HG03457 (cell line): ENCODE results near the gene TRAPPC10.
"Not testable (repeated sequence)": the region's sequence is repeated elsewhere in the genome, so short reads cannot be mapped to it uniquely, and the experiment has no call there.

Experiments used
- ATAC-seq: cut with Tn5 transposase; IDR thresholded peaks from one replicate; pipeline ENCODE4 v1.9.1; 2021; ENCODE audit warnings: moderate number of reproducible peaks; ENCODE audit not compliant: unreplicated experiment

Gene TRAPPC10

GRCh38 chr21:44084496-44085241, 72.6 kb downstream of the TRAPPC10 start:
- no peak for ATAC-seq

DNA sequence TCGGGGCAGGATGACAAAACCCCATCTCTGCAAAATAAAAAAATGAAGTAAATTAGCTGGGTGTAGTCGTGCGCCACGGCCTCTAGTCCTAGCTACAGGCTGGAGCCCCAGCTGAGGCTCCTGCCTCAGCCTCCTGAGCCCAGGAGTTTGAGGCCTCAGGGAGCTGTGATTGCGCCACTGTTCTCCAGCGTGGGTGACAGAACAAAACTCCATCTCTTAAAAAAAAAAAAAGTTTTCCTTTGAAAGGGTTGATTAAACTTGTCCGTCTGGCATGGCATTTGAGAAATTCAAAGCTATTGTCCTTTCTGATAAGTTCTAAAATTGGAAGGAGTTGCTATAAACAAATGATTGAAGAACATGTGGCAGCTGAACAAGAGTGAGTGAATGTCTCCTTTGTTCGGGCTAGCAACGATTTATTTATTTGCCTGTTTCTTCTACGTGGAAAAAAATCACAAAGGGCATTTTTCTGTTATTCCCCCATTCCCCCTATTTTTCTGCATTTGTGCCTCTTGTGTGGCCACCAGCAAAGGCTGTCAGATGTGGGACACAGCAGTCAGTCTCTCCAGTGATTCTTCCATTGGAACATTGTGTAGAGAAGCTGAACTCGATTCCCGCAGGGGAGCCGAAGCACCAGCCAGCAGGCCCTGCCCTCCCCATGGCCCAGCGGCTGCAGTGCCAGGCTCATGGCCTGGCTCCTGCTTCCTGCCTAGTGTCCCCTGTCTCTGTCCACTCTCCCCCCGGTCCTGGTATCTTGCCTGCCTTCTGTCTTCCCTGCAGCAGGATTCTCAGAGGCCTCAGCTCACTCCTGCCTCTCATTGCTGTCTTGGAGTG, 73.6 kb downstream of the TRAPPC10 start:
- no peak for ATAC-seq

- no peak for ATAC-seq
Observed at GRCh38 chr21:44086636-44087425, 74.7 kb downstream of the TRAPPC10 start.

GRCh38 chr21:44087426-44088400, 75.6 kb downstream of the TRAPPC10 start:
- no peak for ATAC-seq

DNA sequence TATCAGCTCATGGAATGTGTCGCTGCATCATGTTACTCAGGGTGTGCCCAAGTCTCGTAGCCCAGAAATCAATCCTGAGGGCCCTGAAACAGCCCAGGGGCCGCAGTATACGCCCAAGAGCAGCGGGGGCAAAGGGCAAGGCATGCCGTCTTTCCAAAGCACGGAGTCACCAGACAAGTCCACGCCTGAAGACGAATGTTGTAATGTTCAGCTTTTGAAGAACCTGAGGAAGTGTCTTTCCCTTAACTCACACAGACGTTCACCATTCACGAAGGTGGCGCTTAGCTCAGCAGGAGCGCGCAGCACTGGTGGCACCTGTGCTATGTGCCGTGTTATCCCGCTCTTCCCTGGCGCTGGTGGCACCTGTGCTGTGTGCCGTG, 76.3 kb downstream of the TRAPPC10 start:
- ATAC-seq, result no peak

DNA sequence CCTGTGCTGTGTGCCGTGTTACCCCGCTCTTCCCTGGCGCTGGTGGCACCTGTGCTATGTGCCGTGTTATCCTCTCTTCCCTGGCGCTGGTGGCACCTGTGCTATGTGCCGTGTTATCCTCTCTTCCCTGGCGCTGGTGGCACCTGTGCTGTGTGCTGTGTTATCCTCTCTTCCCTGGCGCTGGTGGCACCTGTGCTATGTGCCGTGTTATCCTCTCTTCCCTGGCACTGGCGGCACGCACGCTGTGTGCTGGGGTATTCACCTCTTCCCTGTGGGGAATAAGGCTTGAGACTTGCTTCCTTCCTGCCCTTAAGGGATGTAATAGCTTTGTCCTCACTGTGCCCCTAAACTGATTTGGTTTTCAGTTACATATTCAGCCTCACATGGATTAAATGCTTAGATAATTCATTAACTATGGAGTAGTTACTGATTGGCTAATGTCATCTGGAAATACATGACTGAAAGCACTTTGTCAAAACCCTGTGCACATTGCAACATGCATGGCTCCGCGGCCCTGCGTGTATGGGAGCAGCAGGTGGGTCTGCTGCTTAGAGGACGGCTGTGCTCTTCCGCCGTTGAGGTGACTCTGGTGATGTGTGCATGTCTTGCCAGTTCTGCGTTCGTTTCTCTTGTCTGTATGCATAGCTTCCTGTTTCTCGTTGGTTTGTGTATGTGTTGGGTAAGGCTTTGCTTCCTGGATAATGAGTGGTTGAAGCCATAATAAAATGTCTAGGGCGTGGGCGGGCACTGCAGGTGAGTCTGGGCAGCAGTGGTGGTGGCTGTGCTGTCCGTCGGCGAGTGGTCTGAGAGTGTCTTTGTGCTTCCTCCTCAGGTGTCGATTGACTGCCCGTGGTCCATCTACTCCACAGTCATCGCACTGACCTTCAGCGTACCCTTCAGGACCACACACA, 77.1 kb downstream of the TRAPPC10 start:
- ATAC-seq, result no peak

GRCh38 chr21:44090325-44090724, 78.2 kb downstream of the TRAPPC10 start:
- no peak for ATAC-seq

GRCh38 chr21:44092211-44092610, 80.1 kb downstream of the TRAPPC10 start:
- no peak for ATAC-seq

DNA sequence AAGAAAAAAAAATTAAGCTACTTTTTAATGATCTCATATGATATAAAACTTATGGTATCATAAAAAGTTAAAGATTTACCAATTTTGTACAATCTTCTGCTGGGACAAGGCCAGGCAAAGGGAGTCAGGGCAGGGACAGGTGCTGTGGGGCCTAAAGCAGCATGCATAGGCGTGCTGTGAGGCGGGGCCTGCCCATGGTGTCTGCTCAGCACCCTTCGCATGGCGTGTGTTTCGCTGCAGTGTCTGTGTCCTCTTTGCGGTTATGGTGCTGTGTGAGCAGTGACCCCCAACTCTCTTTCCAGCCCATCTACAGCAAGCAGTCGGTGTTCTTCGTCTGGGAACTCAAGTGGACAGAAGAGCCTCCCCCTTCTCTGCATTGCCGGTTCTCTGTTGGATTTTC, 81.7 kb downstream of the TRAPPC10 start:
- ATAC-seq, result no peak

GRCh38 chr21:44094832-44095231, 82.7 kb downstream of the TRAPPC10 start:
- no peak for ATAC-seq

DNA sequence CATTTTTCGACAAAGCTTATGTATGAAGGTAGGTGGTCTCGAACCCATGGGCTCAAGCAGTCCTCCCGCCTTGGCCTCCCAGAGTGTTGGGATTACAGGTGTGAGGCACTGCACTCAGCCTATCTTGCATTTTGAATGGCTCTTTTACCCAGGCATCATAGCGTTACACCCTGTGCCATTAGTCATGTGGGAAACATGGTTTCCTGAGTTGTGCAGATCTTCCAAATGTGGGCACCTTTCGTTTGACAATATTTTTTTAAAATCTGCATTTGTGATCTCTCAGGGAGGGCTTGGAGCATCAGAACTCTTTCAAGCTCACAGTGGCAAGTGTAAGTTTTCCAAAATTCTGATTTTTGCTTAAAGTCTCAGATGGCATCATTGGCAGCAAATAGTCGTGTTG, 86.4 kb downstream of the TRAPPC10 start:
- ATAC-seq, result not testable (repeated sequence)

DNA sequence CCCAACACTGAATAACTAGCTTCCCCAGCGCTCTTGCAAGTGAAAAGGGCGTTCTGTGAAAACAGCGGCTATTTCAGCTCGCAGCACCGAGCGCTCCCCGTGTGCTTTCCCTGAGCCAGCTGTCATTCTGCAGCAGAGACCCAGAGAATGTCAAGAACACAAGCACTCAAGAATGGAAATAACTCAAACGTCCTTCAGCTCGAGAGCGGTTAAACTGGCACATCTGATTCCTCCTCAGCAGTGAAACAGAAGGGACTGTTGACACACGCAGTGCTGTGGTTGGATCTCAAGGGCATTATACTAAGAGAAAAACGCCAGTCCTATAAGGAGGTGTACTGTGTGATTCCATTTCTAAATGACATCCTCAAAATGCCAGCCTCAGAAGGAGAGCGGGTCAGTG, 86.9 kb downstream of the TRAPPC10 start:
- not testable (repeated sequence) for ATAC-seq

DNA sequence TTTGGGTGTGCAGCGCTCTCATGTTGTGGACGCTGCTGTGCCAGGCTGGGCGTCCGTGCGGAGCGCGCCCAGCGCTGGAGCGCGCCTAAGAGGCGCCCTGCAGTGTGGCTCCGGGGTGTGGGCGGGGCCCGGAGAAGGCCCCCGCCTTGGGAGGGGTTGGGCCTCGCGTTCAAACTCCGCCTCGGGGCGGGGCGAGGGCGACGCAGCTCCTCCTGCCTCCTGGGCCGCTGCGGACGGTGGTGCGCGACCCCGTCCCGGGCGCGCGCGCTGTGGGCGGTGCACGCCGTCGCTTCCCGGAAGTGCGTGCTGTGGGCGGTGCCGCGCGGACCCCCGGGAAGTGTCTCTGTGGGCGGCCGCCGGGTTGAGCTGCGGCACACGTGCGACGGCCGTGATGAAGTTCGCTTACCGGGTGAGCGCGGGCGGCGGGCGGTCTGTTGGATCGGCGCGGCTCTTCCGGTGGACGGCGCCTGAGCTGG, 95.0 kb downstream of the TRAPPC10 start, which contains the start of gene PWP2:
Gene PWP2, plus strand, starts transcription at position 374 of the 476 bp plus-strand sequence. Its CDS starts 18 bp downstream, at position 392.
- not testable (repeated sequence) for ATAC-seq

DNA sequence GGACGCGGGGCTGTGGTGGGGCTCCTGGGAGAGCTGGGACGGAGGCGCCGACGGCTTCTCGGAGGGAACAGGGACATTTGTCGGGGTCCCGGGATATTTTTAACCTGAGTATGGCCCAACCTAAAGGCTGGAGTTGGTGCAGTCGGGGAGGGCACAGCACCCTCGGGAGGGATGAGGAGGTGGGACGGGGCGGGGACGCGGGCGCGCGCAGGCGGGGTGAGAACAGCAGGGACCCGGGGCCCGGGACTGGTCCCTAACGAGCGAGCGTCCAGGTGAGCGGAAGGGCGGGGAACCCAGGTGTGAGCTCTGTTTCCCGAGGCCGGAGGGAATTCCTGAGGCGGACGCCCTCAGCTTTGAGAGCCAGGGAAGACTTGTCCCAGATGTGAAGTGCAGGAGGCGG, 95.5 kb downstream of the TRAPPC10 start:
- not testable (repeated sequence) for ATAC-seq

- not testable (repeated sequence) for ATAC-seq
Observed at GRCh38 chr21:44113702-44114371, 101.7 kb downstream of the TRAPPC10 start.

- ATAC-seq, result not testable (repeated sequence)
Observed at GRCh38 chr21:44122131-44122530, 110.0 kb downstream of the TRAPPC10 start.

- not testable (repeated sequence) for ATAC-seq
Observed at GRCh38 chr21:44127827-44128226, 115.7 kb downstream of the TRAPPC10 start.

GRCh38 chr21:44133715-44134057, 121.6 kb downstream of the TRAPPC10 start:
- ATAC-seq, result not testable (repeated sequence)
